GM21367 (cell line): ENCODE data around the gene ATP12A.

ENCODE experiments used
- ATAC-seq: cut with Tn5 transposase; IDR thresholded peaks from one replicate; pipeline ENCODE4 v1.9.1; 2021; ENCODE audit not compliant: unreplicated experiment

Gene ATP12A

DNA sequence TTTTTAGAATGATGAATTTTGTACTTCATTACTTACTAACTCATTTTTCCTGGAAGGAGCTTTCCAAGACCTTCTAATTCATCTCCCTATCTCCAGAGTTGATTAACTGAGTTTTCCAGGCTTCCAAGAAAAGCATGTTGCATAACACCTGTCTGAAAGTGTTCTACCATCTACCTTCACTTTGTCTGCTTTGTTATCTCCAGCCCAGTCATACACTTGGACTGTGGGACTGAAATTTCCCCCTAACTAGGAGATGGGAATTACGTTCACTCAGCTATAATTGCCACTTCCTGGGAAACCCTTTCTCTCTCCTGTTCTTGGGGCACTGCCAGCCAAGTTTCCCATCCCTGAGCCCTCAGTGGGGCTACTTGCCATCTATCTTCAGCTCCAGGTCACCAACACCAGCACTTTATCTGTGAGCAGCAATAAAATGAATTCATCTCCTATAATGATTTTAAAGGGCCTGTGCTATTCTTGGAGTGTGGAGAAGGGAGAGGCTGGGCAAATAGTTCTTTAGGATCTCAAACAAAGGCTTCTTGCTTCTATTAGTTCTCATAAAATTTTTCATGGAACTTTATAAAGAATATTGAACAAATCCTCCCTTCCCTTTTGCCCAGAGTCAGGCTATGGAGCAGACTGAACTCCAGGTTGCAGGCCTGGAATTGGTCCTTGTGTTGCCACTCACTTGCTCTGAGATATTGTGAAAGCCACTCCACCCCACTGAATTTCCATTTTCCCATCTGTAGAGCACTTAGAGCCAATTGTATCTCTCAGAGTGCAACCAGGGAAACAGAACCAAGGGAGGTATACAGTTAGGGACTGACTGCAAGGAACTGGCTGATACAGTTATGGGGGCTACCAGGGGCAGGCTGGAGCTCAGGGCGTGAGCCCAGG lies 17.8 kb upstream of the ATP12A start:
- ATAC-seq = no peak

GRCh38 chr13:24663089-24663395 lies 17.2 kb upstream of the ATP12A start:
- no peak for ATAC-seq

DNA sequence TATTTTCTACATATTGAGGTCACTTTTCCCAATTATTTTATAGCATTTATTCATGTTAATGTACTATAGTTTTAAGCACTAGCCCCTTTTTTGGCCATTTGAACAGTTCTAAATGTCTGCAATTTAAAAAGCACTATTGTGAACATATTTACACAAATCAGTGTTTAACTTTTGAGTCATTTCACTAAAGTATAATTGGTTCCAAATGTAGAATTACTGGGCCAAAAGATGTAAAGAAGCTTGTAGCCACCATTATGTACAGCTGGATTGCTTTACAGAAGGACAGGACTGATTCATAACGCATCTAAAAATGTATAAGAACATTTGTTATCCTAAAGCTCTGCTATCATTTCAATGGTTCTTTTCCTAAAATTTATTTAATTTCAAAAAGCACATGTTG lies 16.6 kb upstream of the ATP12A start:
- no peak for ATAC-seq

GRCh38 chr13:24664726-24665409 lies 15.3 kb upstream of the ATP12A start:
- no peak for ATAC-seq

DNA sequence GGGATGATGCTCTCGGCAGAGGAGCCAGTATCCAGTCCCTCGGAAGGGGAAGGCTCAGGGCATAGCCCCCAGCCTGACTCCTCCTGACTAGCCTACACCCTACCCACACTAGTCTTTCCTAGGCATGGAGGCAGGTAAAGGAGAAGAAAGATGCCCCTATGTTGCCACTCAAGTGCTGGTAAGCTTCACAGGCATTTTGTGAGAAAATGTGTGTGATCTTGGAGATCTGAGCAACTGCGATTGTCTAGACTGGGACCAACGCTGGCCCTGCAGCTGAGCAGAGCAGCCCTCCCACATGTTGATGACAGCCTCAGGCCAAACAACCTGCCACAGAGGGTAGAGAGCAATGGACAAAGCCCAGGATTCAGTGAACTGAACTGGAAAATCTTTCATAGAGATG lies 11.7 kb upstream of the ATP12A start:
- ATAC-seq = no peak

GRCh38 chr13:24668955-24669582 lies 11.1 kb upstream of the ATP12A start:
- no peak for ATAC-seq

GRCh38 chr13:24670174-24670573 lies 10.0 kb upstream of the ATP12A start:
- ATAC-seq = no peak

GRCh38 chr13:24670961-24671381 lies 9.2 kb upstream of the ATP12A start:
- no peak for ATAC-seq

DNA sequence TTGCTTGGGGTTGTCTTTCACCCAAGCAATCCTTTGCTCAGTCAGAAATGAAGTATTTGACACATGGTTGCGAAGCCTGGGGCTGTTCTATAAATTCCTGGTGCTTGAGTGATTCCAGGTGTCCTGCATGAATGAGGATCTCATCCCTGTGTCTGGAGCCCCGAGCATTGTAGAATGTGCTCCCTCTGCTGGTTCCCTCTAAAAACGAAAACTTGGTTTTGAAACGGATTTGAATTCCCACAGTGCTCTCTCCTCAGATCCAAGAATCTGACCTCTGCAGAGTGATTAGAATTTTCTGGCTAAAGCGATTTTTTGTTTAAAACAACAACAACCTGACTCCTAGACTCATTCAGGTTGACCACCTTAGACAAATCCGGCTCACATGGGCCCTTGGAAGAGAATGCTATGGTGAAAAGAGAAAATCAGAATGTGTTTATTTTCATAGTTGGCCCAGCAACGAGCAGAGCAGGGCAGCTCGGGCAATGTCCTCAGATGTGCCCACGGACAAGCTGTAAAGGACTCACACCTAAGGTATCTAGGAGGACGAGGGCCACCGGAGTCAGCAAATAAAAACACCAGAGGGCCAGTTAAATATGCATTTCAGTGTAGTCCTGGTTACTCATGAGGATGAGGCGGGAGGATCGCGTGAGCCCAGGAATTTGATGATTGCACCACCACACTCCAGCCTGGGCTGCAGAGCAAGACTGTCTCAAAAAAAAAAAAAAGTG lies 8.7 kb upstream of the ATP12A start:
- no peak for ATAC-seq

GRCh38 chr13:24672141-24673132 lies 7.8 kb upstream of the ATP12A start:
- no peak for ATAC-seq

GRCh38 chr13:24675806-24676570 lies 4.2 kb upstream of the ATP12A start:
- ATAC-seq = no peak

DNA sequence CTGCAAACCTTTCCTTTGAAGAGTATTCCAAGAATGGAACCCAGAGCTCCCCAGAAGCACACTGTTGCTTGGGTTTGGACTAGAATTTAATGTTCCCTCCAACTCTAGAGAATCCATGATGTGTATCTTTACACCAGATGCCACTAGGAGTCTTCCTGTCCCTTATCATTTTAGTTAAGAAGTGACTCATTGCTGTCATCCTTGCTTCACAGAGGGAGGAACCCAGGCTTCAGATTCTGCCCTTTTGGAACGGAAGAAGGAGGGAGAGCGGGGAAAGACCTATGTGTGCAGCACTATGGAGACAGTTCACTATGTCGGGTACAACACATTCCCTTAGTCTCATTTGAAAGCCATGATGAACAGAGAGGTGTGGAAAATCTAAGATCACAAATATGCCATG lies 2.1 kb upstream of the ATP12A start:
- ATAC-seq = no peak

DNA sequence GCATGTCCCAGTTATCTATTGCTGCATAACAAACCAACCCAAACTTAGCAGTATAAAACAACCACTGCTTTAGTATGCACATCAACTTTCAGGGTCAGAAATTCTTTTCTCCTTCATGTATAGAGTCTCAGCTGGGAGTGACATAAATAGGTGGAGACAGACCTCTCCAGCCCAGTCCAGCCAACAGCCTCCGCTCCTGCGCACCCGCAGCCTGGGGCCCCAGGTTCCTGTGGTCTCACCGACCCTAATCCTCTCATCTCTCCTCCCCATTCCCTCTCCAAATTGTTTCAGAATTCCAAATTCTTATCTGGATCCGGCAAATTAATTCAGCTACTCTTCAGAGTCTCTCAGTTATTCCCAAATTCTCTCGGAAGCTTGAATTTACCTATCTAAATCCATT lies 522 bp upstream of the ATP12A start:
- no peak for ATAC-seq

- no peak for ATAC-seq
Measured at GRCh38 chr13:24680921-24681604, 855 bp downstream of the ATP12A start.

DNA sequence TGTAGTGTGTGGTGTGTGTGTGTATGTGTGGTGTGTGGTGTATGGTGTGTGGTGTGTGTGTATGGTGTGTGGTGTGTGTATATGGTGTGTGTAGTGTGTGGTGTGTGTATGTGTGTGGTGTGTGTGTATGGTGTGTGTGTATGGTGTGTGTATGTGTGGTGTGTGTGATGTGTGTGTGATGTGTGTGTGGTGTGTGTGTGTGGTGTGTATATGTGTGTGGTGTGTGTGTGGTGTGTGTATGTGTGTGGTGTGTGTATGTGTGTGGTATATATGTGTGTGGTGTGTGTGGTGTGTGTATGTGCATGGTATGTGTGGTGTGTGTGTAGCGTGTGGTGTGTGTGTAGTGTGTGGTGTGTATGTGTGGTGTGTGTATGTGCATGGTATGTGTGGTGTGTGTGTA lies 1.7 kb downstream of the ATP12A start:
- no peak for ATAC-seq

DNA sequence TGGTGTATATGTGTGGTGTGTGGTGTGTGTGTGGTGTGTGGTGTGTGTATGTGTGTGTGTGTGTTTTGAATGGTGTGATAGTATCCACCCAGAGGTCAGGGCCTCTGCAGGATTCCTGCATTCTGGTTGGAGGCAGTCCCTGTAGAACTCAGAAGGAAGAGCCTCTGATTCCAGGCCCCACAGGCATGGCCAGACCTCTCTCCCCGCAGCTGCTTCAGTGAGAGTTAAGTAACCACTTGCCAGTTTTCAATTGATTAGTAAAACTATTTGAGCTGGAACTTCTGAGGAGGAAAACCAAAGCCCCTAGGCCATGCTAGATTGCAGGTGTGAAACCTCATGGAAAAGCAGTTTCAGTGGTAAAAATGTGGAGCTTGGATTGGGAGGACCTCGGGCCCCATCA lies 2.1 kb downstream of the ATP12A start:
- no peak for ATAC-seq

GRCh38 chr13:24683351-24683750 lies 3.1 kb downstream of the ATP12A start:
- ATAC-seq = no peak

GRCh38 chr13:24683838-24684599 lies 3.8 kb downstream of the ATP12A start:
- ATAC-seq = peak; percentile 52
